Measurements from ENCODE around the gene COPB1. TPM values are rescaled to one million over a fixed set of nuclear protein-coding genes. Genes with fewer than 3 reads are reported as not detected.

The COPB1 gene
- polyA plus RNA-seq, 1 of the 3 experiments (the other 2 are of a cell fraction), result 81.0 TPM

GRCh38 chr11:14413307-14414069, 86.1 kb downstream of the COPB1 start:
- no peaks in the 10 kb centered on the region for H3K9me3 ChIP-seq
- no peaks in the 10 kb centered on the region for H3K9me2 ChIP-seq
- POLR2A ChIA-PET, result no interaction called here
- no peak overlapping the region for H3K9ac ChIP-seq
- H2AFZ ChIP-seq (ENCODE audit: low read depth), result peak overlapping the region; percentile 42; the same call in 1 of the 2 replicates
- H3K4me2 ChIP-seq, result no peak overlapping the region
- H3K4me1 ChIP-seq (ENCODE audit: control insufficient read depth in 1 of 2, insufficient read depth in 2 of 2, low read depth in 1 of 2, low read length in 1 of 2), result peaks cover 8 to 12% of the 10 kb centered on the region in 2 experiments; a peak in 3 of 4 replicates
- TF ChIP-seq CTCF (IDR thresholded peaks at IDR 0.05) (peak; percentile 43), EZH2phosphoT487 (IDR thresholded peaks at IDR 0.05; ENCODE audit: borderline replicate concordance, low read depth) (no peak)
- H4K20me1 ChIP-seq (ENCODE audit: insufficient read depth), result no peaks in the 10 kb centered on the region
- no peaks in the 10 kb centered on the region for H3F3A ChIP-seq (replicated peaks; ENCODE audit: insufficient read depth)
- H3K36me3 ChIP-seq (replicated peaks in 1 of 2; ENCODE audit: control insufficient read depth in 1 of 2, insufficient read depth in 2 of 2, low read length in 1 of 2), result no peaks in the 10 kb centered on the region
- CTCF ChIA-PET, result interaction anchor here (1.0 to 2.5 kb wide), 5 partner anchors 15 to 113 kb away, joined by 3 to 13 read pairs (median 5); no protein-coding TSS in a partner anchor
- H3K79me2 ChIP-seq (ENCODE audit: insufficient read depth), result no peaks in the 10 kb centered on the region
- no peaks in the 10 kb centered on the region for H3K27me3 ChIP-seq (ENCODE audit: insufficient read depth)
- 89% methylated on average over 4 of the region's 4 CpGs for WGBS (ENCODE audit: low lambda C conversion rate)
- no peak overlapping the region for H3K27ac ChIP-seq (ENCODE audit: low read depth in 2 of 2, low read length in 1 of 2)
- DNase-seq, result no peak
- no peak overlapping the region for H3K4me3 ChIP-seq (ENCODE audit: low read depth in 2 of 2, low read length in 1 of 2)

- Histone ChIP-seq H3K9ac (no peak overlapping the region), H3K79me2 (ENCODE audit: insufficient read depth) (no peaks in the 10 kb centered on the region), H3K4me1 (ENCODE audit: control insufficient read depth in 1 of 2, insufficient read depth in 2 of 2, low read depth in 1 of 2, low read length in 1 of 2) (peaks cover 8 to 9% of the 10 kb centered on the region in 2 experiments; a peak in 3 of 4 replicates), H3K9me3 (no peaks in the 10 kb centered on the region), H4K20me1 (ENCODE audit: insufficient read depth) (no peaks in the 10 kb centered on the region), H2AFZ (ENCODE audit: low read depth) (peak overlapping the region; percentile 47; the same call in 1 of the 2 replicates), H3K9me2 (no peaks in the 10 kb centered on the region), H3K27me3 (ENCODE audit: insufficient read depth) (no peaks in the 10 kb centered on the region), H3K4me3 (ENCODE audit: low read depth in 2 of 2, low read length in 1 of 2) (no peak overlapping the region), H3F3A (replicated peaks; ENCODE audit: insufficient read depth) (no peaks in the 10 kb centered on the region), H3K4me2 (0 out of 2 replicates have a peak overlapping the region, but pooled peaks have one; percentile 3), H3K27ac (ENCODE audit: low read depth in 2 of 2, low read length in 1 of 2) (no peak overlapping the region), H3K36me3 (replicated peaks in 1 of 2; ENCODE audit: control insufficient read depth in 1 of 2, insufficient read depth in 2 of 2, low read length in 1 of 2) (no peaks in the 10 kb centered on the region)
- ChIA-PET CTCF (interaction anchor here (1.1 to 2.5 kb wide), 2 partner anchors 41 to 111 kb away, joined by 4 to 13 read pairs; no protein-coding TSS in a partner anchor), POLR2A (no interaction called here)
- DNase-seq, result no peak
- TF ChIP-seq FOSL2 (IDR thresholded peaks at IDR 0.05; ENCODE audit: borderline replicate concordance, low read depth), result peak; percentile 31; the same call in 1 of the 2 replicates
- TF ChIP-seq TCF12 (IDR thresholded peaks at IDR 0.05), result no peak
- no peak for TF ChIP-seq NFIC (IDR thresholded peaks at IDR 0.05; ENCODE audit: borderline replicate concordance)
These were observed 87.8 kb downstream of the COPB1 start for GRCh38 chr11:14411818-14412217.

DNA sequence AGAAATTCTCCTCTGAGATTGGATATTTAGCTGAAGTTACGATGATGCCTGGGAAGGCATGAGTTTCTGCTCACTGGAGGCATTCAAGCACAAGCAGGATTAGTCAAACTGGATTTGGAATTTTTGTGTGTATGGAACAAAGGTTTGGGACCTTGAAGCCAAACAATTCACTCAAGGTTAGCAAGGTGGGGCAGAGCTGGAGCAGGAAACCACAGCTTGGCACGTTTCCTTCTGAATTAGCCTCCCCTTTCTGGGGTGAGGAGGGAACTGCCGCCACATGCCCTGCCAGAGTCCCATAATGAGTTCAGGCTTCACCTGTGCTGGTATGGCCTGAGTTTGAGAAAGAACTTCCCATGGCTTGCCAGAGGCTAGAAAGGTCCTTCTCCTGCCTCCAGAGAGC, 89.7 kb downstream of the COPB1 start:
- H3K4me2 ChIP-seq, result no peak overlapping the region
- no peak for DNase-seq
- no peak overlapping the region for H3K9ac ChIP-seq
- no peaks in the 10 kb centered on the region for H3K27me3 ChIP-seq (ENCODE audit: insufficient read depth)
- 79% methylated on average over 3 of the region's 3 CpGs for WGBS (ENCODE audit: low lambda C conversion rate)
- ChIA-PET POLR2A (no interaction called here), CTCF (interaction anchor here (0.7 to 2.2 kb wide), 3 partner anchors 9 to 263 kb away, joined by 3 to 7 read pairs (median 3); no protein-coding TSS in a partner anchor)
- no peaks in the 10 kb centered on the region for H3F3A ChIP-seq (replicated peaks; ENCODE audit: insufficient read depth)
- H3K9me2 ChIP-seq, result no peaks in the 10 kb centered on the region
- H4K20me1 ChIP-seq (ENCODE audit: insufficient read depth), result no peaks in the 10 kb centered on the region
- no peak overlapping the region for H3K4me3 ChIP-seq (ENCODE audit: low read depth in 2 of 2, low read length in 1 of 2)
- H3K9me3 ChIP-seq, result no peaks in the 10 kb centered on the region
- H3K79me2 ChIP-seq (ENCODE audit: insufficient read depth), result no peaks in the 10 kb centered on the region
- H3K4me1 ChIP-seq (ENCODE audit: control insufficient read depth in 1 of 2, insufficient read depth in 2 of 2, low read depth in 1 of 2, low read length in 1 of 2), result peaks cover 8 to 9% of the 10 kb centered on the region in 2 experiments; a peak in 3 of 4 replicates
- no peak for TF ChIP-seq RXRA (IDR thresholded peaks at IDR 0.05; ENCODE audit: borderline replicate concordance, low read depth)
- TF ChIP-seq RFX5 (IDR thresholded peaks at IDR 0.05; ENCODE audit: low read length), result no peak
- no peak for TF ChIP-seq GABPA (IDR thresholded peaks at IDR 0.05; ENCODE audit: low read depth)
- TF ChIP-seq GATA2 (CRISPR knock-in tag; IDR thresholded peaks at IDR 0.05), result no peak
- no peak for TF ChIP-seq ELF1 (IDR thresholded peaks at IDR 0.05)
- no peak for TF ChIP-seq IRF3 (IDR thresholded peaks at IDR 0.05; ENCODE audit: low read depth, low read length)
- TF ChIP-seq, protein P1, sequence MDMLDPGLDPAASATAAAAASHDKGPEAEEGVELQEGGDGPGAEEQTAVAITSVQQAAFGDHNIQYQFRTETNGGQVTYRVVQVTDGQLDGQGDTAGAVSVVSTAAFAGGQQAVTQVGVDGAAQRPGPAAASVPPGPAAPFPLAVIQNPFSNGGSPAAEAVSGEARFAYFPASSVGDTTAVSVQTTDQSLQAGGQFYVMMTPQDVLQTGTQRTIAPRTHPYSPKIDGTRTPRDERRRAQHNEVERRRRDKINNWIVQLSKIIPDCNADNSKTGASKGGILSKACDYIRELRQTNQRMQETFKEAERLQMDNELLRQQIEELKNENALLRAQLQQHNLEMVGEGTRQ (IDR thresholded peaks at IDR 0.05; ENCODE audit: borderline replicate concordance, low read depth, low read length), result no peak
- no peak for TF ChIP-seq EP300 (IDR thresholded peaks at IDR 0.05; ENCODE audit: borderline replicate concordance in 1 of 2, low read depth in 1 of 2, low read length in 1 of 2)
- H3K36me3 ChIP-seq (replicated peaks in 1 of 2; ENCODE audit: control insufficient read depth in 1 of 2, insufficient read depth in 2 of 2, low read length in 1 of 2), result no peaks in the 10 kb centered on the region
- no peak overlapping the region for H3K27ac ChIP-seq (ENCODE audit: low read depth in 2 of 2, low read length in 1 of 2)
- no peak overlapping the region for H2AFZ ChIP-seq (ENCODE audit: low read depth)
